GM19193 (cell line): ENCODE measurements around the gene TPSAB1.
"Not testable (repeated sequence)": the region's sequence is repeated elsewhere in the genome, so short reads cannot be mapped to it uniquely, and the experiment has no call there.

ENCODE experiments used
- POLR2A ChIP-seq: IDR thresholded peaks from 4 replicates; pipeline ENCODE4 v1.6.1; 2011; ENCODE audit not compliant: insufficient read depth, insufficient read length; ENCODE audit errors: extremely low read depth

Gene TPSAB1

DNA sequence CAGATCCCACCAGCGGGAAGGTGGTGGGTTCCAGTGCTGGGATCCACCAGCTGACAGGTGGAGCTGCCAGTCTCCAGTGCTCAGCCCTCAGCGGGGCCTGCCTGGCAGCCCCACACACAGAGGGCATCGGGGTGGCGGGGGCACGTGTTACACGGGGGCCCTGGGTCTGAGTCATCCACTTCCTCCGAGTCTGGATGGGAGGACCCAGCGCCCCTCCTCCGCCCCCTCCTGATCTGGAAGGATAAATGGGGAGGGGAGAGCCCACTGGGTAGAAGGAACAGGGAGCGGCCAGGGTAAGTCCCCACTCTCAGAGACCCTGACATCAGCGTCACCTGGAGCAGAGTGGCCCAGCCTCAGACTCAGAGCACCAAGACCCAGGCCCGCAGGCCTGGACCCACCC is at the start of gene TPSAB1:
TSS of gene TPSAB1 (plus strand) at position 270 of the 400 bp plus-strand sequence. CDS start 234 bp downstream, outside the sequence.
- not testable (repeated sequence) for TF ChIP-seq POLR2A

DNA sequence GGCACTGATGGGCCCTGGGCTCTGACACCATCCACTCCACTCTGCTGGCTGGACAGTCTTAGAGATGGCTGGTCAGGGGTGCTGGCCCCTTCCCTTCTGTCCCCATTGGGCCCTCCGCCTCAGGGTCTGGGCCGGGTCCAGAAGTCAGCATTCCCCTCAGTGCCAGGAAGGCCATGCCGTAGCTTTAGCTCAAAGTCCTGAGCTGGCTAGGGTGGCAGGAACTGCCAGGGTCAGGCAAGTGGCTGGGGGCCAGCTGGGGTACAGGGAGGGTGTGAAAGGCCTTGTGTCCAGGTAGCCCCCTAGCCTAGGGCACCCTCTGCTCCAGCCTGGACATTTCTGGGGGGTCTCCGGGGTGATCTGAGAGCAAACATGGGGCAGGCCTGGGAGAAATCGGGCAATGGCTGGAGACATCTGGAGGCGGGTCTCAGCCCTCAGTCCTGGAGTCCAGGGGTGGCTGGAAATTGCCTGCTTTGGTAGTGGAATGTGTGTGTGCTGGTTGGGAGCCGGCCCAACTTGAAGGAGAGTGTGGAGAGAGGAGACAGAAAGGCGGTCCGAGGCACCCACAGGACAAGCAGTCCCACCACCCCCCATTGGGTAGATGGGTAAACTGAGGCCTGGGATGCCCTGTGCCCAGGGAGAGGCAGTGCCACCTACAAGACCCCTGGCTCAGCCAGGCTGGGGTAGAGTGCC is 48.0 kb upstream of the TPSAB1 start:
- TF ChIP-seq POLR2A = no peak

DNA sequence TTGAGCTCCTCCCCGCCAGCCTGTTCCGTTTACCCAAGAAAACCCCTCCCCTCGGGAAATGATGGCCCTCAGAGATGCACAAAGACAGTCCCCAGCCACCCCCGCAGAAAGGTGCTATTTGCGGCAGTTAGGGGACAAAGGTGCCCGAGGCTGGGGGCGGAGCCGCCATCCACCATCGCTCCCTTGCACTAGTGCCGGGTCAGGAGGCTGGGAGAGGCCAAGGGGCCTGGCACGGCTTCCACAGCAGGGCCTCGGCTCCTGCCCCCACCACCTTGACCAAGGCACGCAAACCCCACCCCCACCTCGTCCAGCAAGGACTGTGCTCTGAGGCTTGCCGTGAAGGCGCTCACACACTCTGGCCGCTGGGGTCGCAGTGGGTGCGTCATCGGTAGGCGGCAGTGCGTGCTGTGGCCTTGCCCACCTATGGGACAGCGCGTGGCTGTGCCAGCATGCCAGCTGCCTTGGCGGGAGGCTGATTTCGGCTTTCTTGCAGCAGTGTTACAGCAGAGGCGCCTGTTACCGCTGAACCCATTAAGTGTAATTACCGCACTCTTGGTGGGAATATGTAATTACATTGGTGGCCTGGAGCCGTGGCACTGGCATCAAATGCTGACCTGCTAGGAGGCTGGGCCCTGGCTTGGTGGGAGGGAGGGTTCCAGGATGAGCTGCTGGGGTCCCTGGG is 47.2 kb upstream of the TPSAB1 start:
- TF ChIP-seq POLR2A = no peak

DNA sequence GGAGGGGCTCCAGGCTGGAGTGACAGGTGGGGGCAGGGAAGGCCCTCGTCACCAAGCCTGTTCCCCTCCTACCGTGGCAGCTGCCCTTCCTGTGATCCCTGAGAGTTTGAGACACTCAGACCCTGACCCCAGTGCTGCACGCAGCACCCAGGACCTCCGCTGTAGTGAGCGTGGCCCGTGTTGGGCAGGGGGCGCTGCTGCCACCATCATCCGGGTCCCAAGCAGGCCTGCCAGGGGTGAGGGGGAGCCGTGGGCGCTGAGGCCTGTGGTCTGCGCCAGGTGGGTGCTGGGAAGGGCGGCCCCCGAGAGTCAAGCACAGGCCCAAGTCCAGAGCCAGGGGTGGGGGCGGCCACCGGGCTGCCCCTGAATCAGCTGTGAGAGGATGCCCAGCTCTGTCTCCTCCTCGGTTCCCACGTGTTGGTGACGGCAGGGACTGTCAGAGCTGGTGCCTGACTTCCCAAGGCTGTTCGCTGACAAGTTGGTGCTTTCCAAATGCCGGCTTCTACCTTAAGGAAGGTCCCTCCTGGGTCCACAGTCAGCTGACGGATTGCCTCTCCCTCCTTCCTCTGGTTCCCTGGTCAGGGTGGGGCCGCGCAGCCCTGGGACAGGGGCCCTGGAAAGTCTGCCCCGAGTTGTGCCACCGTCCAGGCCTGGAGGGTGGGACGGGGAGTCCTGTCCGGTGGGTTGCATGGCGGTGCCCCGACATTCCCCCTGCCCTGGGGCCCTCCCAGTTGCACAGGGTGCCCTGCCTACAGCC is 46.5 kb upstream of the TPSAB1 start:
- TF ChIP-seq POLR2A = no peak

DNA sequence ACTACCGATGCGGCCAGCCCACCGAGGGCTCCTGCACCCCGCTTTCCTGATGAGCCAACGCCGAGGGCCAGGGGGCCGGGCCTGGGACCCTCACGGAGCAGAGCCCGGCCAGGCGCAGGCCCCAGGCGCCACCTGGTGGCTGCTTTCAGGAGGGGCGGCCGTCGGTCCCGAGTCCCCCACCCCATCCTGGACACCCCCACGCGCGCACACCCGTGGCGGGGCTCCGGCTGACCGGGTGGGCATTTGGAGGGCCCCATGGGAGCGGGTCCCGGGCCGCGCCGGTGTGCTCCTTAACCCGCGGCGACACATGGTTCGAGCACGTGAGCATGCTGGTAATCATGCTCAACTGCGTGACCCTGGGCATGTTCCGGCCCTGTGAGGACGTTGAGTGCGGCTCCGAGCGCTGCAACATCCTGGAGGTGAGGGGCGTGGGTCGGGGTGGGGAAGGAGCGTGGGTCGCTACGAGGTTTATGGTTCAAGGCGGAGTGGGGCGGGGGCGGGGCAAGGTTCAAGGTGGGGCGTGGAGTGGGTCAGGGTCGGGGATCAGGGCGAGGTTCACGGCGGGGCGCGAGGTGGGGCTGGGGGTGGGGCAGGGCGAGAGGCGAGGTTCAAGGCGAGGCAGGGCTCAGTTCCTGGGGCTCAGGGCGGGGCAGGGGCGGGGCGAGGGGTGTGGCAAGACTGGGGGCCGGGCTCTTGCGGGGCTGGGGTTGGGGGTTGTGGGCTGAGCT is 45.7 kb upstream of the TPSAB1 start:
- no peak for TF ChIP-seq POLR2A

DNA sequence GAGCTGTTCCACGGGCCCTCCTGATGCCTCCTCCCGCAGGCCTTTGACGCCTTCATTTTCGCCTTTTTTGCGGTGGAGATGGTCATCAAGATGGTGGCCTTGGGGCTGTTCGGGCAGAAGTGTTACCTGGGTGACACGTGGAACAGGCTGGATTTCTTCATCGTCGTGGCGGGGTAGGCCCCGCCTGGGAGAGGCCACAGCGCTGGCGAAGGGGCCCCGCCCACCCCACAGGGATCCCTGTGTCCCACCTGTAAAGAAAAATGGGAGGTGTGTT is 45.2 kb upstream of the TPSAB1 start:
- no peak for TF ChIP-seq POLR2A

DNA sequence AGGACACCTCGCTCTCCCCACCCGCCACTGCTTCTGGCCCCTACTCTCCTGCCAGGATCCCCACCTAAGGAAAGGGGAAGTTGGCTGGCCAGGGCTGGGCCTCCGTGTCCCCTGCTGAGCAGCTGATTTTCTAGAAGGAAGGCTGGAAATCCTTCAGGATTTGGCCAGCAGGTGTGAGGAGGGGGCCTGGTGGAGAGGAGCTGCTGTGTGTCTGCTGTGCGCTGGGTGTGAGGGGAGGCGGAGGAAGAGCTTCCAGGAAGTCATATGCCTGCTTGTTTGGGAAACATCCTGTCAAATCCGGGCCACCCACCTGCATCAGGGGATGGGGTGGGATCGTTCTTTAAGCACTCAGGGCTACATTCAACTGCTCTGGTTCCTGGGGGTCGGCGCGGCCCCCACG is 44.0 kb upstream of the TPSAB1 start:
- no peak for TF ChIP-seq POLR2A

DNA sequence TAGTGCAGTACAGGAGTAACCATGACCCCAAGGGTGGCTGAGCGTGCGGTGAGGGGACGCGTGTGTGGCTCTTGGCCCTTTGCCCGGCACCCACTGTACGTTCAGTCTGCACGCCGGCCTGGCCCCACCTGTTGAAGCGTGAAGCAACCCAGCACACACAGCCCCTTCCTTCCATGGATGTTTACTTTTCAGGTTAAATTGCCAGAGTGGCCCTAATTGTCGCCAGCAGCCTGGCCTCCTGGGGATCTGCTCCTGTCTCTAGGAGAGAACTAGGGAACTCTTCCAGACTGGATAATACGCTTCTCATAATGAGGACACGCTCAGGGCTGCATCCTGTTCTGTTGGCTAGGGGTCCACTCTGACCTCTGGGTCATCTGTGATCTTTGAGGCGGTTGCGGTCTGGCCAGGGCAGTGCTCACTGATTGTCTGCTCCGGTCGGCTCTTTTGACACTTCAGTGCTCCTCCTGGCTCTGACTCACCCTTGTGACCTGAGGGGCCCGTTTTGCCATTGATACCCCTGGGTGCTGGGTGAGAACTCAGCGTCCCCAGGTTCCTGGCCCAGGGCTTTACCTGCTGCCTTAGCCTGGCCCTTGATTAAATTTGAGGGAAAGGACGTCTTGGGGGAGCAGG is 43.2 kb upstream of the TPSAB1 start:
- TF ChIP-seq POLR2A = no peak

DNA sequence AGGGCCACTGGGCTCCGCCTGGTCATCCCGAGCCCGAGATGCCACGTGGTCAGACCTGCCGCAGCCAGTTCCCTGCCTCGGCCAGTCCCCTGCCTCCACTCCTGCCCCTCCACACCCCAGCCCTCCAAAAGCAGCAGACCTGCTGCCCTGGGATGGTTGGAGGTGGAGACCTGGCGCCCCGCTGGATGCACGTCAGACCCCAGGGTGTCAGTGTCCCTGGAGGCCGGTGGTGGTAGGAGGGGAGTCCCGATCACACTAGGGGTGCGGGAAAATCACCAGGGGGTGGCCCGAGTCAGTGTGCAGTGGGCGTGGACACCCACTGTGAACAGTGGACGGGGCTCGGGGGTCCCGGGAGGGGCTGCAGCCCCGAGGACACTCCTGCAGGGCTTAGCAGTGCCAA is 42.3 kb upstream of the TPSAB1 start:
- TF ChIP-seq POLR2A = no peak

DNA sequence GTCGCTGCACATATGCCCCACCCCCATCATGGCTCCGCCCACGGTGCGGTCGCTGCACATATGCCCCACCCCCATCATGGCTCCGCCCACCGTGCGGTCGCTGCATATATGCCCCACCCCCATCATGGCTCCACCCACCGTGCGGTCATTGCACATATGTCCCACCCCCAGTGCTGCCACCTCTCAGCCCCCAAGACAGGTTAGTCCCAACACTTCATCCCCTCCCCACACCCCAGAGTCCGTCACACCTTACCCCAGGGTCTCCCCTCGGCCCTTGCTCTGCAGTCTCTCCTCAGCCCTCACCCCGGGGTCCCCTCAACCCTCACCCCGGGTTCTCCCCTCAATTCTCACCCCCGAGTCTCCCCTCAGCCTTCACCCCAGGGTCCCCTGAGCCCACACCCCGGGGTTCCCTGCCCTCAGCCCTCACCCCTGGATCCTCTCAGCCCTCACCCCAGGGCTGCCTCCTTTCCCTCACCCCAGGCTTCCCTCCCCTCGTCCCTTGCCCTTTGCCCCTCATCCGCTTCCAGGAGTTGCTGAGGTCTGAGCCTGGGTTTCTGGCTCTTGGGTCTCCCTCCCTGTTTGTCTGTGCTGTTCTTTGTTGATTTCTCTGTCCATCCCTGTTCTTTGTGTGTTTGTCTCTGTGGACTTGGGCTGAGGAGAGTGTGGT is 41.0 kb upstream of the TPSAB1 start:
- TF ChIP-seq POLR2A = no peak

DNA sequence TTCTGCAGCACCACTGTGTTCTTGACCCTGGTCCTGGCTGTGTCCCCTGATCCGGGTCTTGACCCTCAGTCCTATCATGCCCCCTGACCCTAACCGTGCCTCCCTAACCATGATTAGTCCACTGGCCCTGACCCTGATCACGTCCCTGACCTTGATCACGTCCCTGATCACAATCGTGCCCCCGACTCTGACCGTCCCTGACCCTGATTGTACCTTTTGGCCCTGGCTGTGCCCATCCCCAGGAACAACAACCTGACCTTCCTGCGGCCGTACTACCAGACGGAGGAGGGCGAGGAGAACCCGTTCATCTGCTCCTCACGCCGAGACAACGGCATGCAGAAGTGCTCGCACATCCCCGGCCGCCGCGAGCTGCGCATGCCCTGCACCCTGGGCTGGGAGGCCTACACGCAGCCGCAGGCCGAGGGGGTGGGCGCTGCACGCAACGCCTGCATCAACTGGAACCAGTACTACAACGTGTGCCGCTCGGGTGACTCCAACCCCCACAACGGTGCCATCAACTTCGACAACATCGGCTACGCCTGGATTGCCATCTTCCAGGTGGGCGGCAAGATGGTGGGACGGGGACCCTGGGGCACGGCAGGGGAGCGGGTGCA is 40.4 kb upstream of the TPSAB1 start:
- no peak for TF ChIP-seq POLR2A

DNA sequence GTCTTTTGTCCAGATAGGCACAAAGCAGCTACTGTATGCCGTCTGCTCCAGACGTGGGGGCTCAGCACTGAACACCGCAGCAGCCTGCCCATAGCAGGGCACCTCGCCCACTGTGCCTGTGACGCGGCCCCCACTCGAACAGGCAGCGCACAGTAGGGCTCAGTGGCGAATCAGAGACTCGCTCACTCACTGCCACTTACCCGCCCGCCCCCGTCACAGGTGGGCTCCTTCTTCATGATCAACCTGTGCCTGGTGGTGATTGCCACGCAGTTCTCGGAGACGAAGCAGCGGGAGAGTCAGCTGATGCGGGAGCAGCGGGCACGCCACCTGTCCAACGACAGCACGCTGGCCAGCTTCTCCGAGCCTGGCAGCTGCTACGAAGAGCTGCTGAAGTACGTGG is 39.1 kb upstream of the TPSAB1 start:
- TF ChIP-seq POLR2A = no peak

DNA sequence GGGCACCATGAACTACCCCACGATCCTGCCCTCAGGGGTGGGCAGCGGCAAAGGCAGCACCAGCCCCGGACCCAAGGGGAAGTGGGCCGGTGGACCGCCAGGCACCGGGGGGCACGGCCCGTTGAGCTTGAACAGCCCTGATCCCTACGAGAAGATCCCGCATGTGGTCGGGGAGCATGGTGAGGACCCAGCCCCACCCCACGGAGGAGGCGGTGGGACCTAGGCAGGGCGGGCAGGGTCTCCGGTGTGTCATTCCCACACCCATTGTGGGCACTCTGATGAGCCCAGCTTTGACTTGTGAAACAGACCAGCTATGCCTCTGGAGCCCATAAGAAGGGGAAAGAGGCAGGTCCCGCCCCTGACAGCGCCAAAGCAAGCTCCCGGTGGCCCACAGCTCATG is 38.2 kb upstream of the TPSAB1 start:
- TF ChIP-seq POLR2A = no peak

DNA sequence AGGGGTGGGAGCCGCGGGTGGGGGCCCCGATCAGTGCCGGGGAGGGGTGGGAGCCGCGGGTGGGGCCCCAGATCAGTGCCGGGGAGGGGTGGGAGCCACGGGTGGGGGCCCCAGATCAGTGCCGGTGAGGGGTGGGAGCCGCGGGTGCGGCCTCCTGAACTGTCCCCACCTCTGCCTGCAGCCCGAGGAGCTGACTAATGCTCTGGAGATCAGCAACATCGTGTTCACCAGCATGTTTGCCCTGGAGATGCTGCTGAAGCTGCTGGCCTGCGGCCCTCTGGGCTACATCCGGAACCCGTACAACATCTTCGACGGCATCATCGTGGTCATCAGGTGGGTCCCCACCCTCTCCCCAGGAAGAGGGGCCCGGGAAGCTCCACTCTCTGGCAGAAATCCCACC is 35.6 kb upstream of the TPSAB1 start:
- TF ChIP-seq POLR2A = no peak
